HCT116 (cell line): ENCODE data around the gene GPHA2. TPM values are rescaled to one million over a fixed set of nuclear protein-coding genes. Genes with fewer than 3 reads are reported as not detected.

Source experiments
- ATAC-seq: fragments of 200-7000 bp; cut with Tn5 transposase; 2 replicates; pipeline ENCODE4 v1.9.1; 2020; ENCODE audit warnings: mild to moderate bottlenecking, moderate library complexity
- BruUV-seq: library from RNA; stranded (reverse); fragments of 400-500 nt; replicated peaks from 2 replicates; lab custom pipeline; 2021; lab: Mats Ljungman, UMichigan
- CTCF ChIA-PET: fragments of 300-600 bp; sonication (Branson Sonifier 250); formaldehyde crosslinking; loops from one replicate; lab custom pipeline; 2021; ENCODE audit warnings: antibody characterized with exemption; lab: Charles Lee
- POLR2A ChIA-PET: fragments of 300-600, 350-600 bp; sonication (Branson Sonifier 250); formaldehyde crosslinking; loops from one replicate; lab custom pipeline; 2021; ENCODE audit warnings: antibody characterized with exemption; lab: Charles Lee
- RAD21 ChIA-PET, 2 experiments: fragments of 300-600 bp; sonication (Branson Sonifier 250); formaldehyde crosslinking; loops; one replicate each; lab custom pipeline; 2023; ENCODE audit warnings: low total read pairs in 2 of 2; ENCODE audit not compliant: uncharacterized antibody in 2 of 2, unreplicated experiment in 2 of 2, low non-redundant PET in 1 of 2; lab: Charles Lee
- DNase-seq: peaks from one replicate; pipeline ENCODE4 v3.0.0-alpha.2; 2010; ENCODE audit warnings: low read depth, low spot score
- H2AFZ ChIP-seq: fragments of 200-600 bp; shearing (Covaris generic), sonication (generic); 2 replicates; pipeline ENCODE4 v1.6.1; 2017; ENCODE audit warnings: low read depth, mixed run types, mixed read lengths, antibody characterized with exemption, low read length; ENCODE audit not compliant: poor library complexity, severe bottlenecking
- H3K27ac ChIP-seq: 2 replicates; pipeline ENCODE4 v1.5.1; 2012; ENCODE audit warnings: low read depth, low read length
- H3K27me3 ChIP-seq: fragments of 200-600 bp; sonication (generic); 2 replicates; pipeline ENCODE4 v1.6.1; 2016; ENCODE audit warnings: mixed run types, low read length, mixed read lengths; ENCODE audit not compliant: insufficient read depth
- H3K36me3 ChIP-seq, 2 experiments: fragments of 200-500 bp in 1 of 2; fragments of 200-600 bp in 1 of 2; sonication (Bioruptor generic) in 1 of 2; sonication (generic) in 1 of 2; 2 replicates each; pipeline versions ENCODE4 v1.5.1 to v1.6.1; 2014 to 2016; ENCODE audit warnings: low read length in 2 of 2, inconsistent platforms in 1 of 2, mixed read lengths in 1 of 2, mixed run types in 1 of 2; ENCODE audit not compliant: insufficient read depth in 2 of 2, control insufficient read depth in 1 of 2
- H3K4me1 ChIP-seq, 2 experiments: fragments of 200-600 bp in 1 of 2; sonication (generic) in 1 of 2; 2 replicates each; pipeline versions ENCODE4 v1.5.1 to v1.6.1; 2012 to 2017; ENCODE audit warnings: low read length in 2 of 2, inconsistent platforms in 1 of 2, mild to moderate bottlenecking in 1 of 2, mixed read lengths in 1 of 2, mixed run types in 1 of 2, moderate library complexity in 1 of 2; ENCODE audit not compliant: insufficient read depth in 2 of 2, control insufficient read depth in 1 of 2
- H3K4me2 ChIP-seq: fragments of 200-600 bp; sonication (generic); 2 replicates; pipeline ENCODE4 v1.6.1; 2017; ENCODE audit warnings: mixed run types, low read length, mixed read lengths
- H3K4me3 ChIP-seq, 2 experiments: fragments of 200-600 bp in 1 of 2; sonication (generic) in 1 of 2; replicated peaks in 1 of 2; 2 replicates each; pipeline ENCODE4 v1.5.1; 2011 to 2016; ENCODE audit warnings: low read length in 2 of 2, control low read depth in 1 of 2, low read depth in 1 of 2, mild to moderate bottlenecking in 1 of 2, mixed read lengths in 1 of 2, mixed run types in 1 of 2
- H3K79me2 ChIP-seq: fragments of 200-600 bp; sonication (generic); 2 replicates; pipeline ENCODE4 v1.6.1; 2017; ENCODE audit warnings: mild to moderate bottlenecking, mixed run types, low read length, moderate library complexity, mixed read lengths; ENCODE audit not compliant: insufficient read depth
- H3K9ac ChIP-seq: fragments of 200-600 bp; sonication (generic); 2 replicates; pipeline ENCODE4 v1.6.1; 2016; ENCODE audit warnings: low read length, mixed read lengths
- H3K9me2 ChIP-seq: fragments of 200-600 bp; sonication (generic), shearing (Covaris generic); 2 replicates; pipeline ENCODE4 v1.6.1; 2017; ENCODE audit warnings: mixed run types, mild to moderate bottlenecking, moderate library complexity; ENCODE audit not compliant: insufficient read depth
- H3K9me3 ChIP-seq, 2 experiments: fragments of 200-500 bp in 1 of 2; fragments of 200-600 bp in 1 of 2; sonication (Bioruptor generic) in 1 of 2; sonication (generic) in 1 of 2; 2 replicates each; pipeline ENCODE4 v1.6.1; 2014 to 2017; ENCODE audit warnings: low read length in 2 of 2, mixed read lengths in 2 of 2, inconsistent platforms in 1 of 2, low read depth in 1 of 2, mild to moderate bottlenecking in 1 of 2, mixed run types in 1 of 2, moderate library complexity in 1 of 2; ENCODE audit not compliant: control insufficient read depth in 1 of 2, insufficient read depth in 1 of 2
- H4K20me1 ChIP-seq: fragments of 200-600 bp; sonication (generic), shearing (Covaris generic); 2 replicates; pipeline ENCODE4 v1.6.1; 2017; ENCODE audit warnings: mixed run types, mild to moderate bottlenecking, moderate library complexity; ENCODE audit not compliant: insufficient read depth
- CBX3 ChIP-seq: IDR thresholded peaks from 2 replicates; pipeline ENCODE4 v1.6.1; 2012; ENCODE audit warnings: low read depth
- CEBPB ChIP-seq: IDR thresholded peaks from 2 replicates; pipeline ENCODE4 v1.6.1; 2012; ENCODE audit warnings: low read depth
- EGR1 ChIP-seq: IDR thresholded peaks from 2 replicates; pipeline ENCODE4 v1.6.1; 2012; ENCODE audit warnings: low read depth
- ELF1 ChIP-seq: IDR thresholded peaks from 2 replicates; pipeline ENCODE4 v1.6.1; 2012; ENCODE audit warnings: low read depth, borderline replicate concordance
- EZH2 ChIP-seq: fragments of 200-600 bp; sonication (generic); IDR thresholded peaks from 2 replicates; pipeline ENCODE4 v1.6.1; 2017; ENCODE audit warnings: antibody characterized with exemption, mixed run types
- FOSL1 ChIP-seq: IDR thresholded peaks from 2 replicates; pipeline ENCODE4 v1.6.1; 2012; ENCODE audit warnings: low read depth
- JUND ChIP-seq: IDR thresholded peaks from 2 replicates; pipeline ENCODE4 v1.6.1; 2012
- POLR2A ChIP-seq: IDR thresholded peaks from 2 replicates; pipeline ENCODE4 v1.7.0; 2011; ENCODE audit warnings: borderline replicate concordance; ENCODE audit not compliant: insufficient read depth, insufficient read length; ENCODE audit errors: extremely low read depth
- POLR2AphosphoS5 ChIP-seq: IDR thresholded peaks from 2 replicates; pipeline ENCODE4 v1.6.1; 2011; ENCODE audit warnings: mild to moderate bottlenecking, low read depth, low read length, moderate library complexity
- RAD21 ChIP-seq: IDR thresholded peaks from 2 replicates; pipeline ENCODE4 v1.6.1; 2012; ENCODE audit warnings: low read depth, mild to moderate bottlenecking
- REST ChIP-seq: IDR thresholded peaks from 2 replicates; pipeline ENCODE4 v1.6.1; 2012; ENCODE audit warnings: low read depth
- SIN3A ChIP-seq: IDR thresholded peaks from 2 replicates; pipeline ENCODE4 v1.6.1; 2012; ENCODE audit warnings: low read depth
- SP1 ChIP-seq: IDR thresholded peaks from 2 replicates; pipeline ENCODE4 v1.6.1; 2012; ENCODE audit warnings: low read depth
- TCF7L2 ChIP-seq: IDR thresholded peaks from 2 replicates; pipeline ENCODE4 v1.7.0; 2011; ENCODE audit warnings: borderline replicate concordance, inconsistent platforms; ENCODE audit not compliant: insufficient read depth, insufficient read length; ENCODE audit errors: extremely low read depth
- YY1 ChIP-seq: IDR thresholded peaks from 2 replicates; pipeline ENCODE4 v1.6.1; 2011; ENCODE audit warnings: low read length, low read depth, moderate library complexity, mild to moderate bottlenecking; ENCODE audit not compliant: insufficient replicate concordance; ENCODE audit errors: extremely low read depth
- ZNF274 ChIP-seq: fragments of 200-500 bp; sonication (Bioruptor generic); IDR thresholded peaks from 2 replicates; pipeline ENCODE4 v1.6.1; 2014; ENCODE audit warnings: mild to moderate bottlenecking, low read depth, low read length, inconsistent platforms
- intact Hi-C: fragments of 100-400 bp; cut with micrococcal nuclease; formaldehyde crosslinking; loops from 2 replicates; pipeline ENCODE4 v1.10.0; 2022
- total RNA-seq: library from RNA; stranded (reverse); gene quantifications from one replicate; pipeline ENCODE4 v1.2.1, GENCODE V29; 2021; ENCODE audit not compliant: unreplicated experiment
- TF ChIP-seq, protein P1 (sequence below): IDR thresholded peaks from 2 replicates; pipeline ENCODE4 v1.6.1; 2012
- TF ChIP-seq, protein P2 (sequence below), 3 experiments: fragments of 200-600 bp in 1 of 3; sonication (generic) in 1 of 3; IDR thresholded peaks in 2 of 3; conservative IDR thresholded peaks in 1 of 3; 2 replicates each; pipeline ENCODE4 v1.5.1; 2012 to 2017; ENCODE audit warnings: low read depth in 2 of 3, low read length in 2 of 3, antibody characterized with exemption in 1 of 3, borderline replicate concordance in 1 of 3, control low read depth in 1 of 3, mild to moderate bottlenecking in 1 of 3, mixed read lengths in 1 of 3, mixed run types in 1 of 3, moderate library complexity in 1 of 3; ENCODE audit not compliant: insufficient read depth in 1 of 3
- TF ChIP-seq, protein P3 (sequence below): IDR thresholded peaks from 2 replicates; pipeline ENCODE4 v1.6.1; 2011; ENCODE audit warnings: mild to moderate bottlenecking, low read length, moderate library complexity; ENCODE audit not compliant: insufficient replicate concordance; ENCODE audit errors: extremely low read depth
- TF ChIP-seq, protein P4 (sequence below): IDR thresholded peaks from 2 replicates; pipeline ENCODE4 v1.6.1; 2012

Gene GPHA2
- total RNA-seq, 1 experiment from 2014 or later: not detected

DNA sequence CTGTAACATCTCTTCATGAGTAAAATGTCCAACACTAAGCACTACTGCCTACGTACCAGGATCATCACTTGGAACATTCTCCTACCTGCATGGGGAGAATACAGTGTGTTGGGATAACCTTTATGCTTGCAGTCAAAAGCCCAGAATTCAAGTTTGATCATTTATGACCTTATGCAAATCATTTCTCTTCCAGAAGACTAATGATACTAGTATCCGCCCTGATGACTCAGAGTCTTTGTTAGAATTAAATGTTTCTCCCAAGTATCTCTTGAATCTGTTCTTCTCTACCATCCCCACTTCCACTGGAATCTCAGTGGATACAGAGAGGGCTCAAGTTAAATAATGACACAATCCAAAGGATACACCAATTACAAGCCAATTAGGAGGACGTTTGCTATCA is 23.8 kb upstream of the GPHA2 start:
- DNase-seq: no peak
- H3K27ac ChIP-seq: no peak overlapping the region

More for the DNA sequence above, 23.8 kb upstream of the GPHA2 start:
- POLR2A ChIA-PET: no interaction called here
- Histone ChIP-seq H3K36me3 (no peaks in the 10 kb centered on the region), H3K4me3 (no peak overlapping the region), H3K27me3 (no peaks in the 10 kb centered on the region), H4K20me1 (no peaks in the 10 kb centered on the region), H3K4me2 (no peak overlapping the region), H3K9me2 (no peaks in the 10 kb centered on the region), H3K79me2 (no peaks in the 10 kb centered on the region), H3K4me1 (no peaks in the 10 kb centered on the region), H3K9ac (no peak overlapping the region), H3K9me3 (no peaks in the 10 kb centered on the region), H2AFZ (no peak overlapping the region)
- RAD21 ChIA-PET: no interaction called here
- ATAC-seq: no peak
- CTCF ChIA-PET: no interaction called here
- BruUV-seq: no TSS peak
- intact Hi-C loops: no loop called here
- TF ChIP-seq ELF1 (no peak), SIN3A (no peak), CBX3 (no peak), SP1 (no peak), CEBPB (no peak), RAD21 (no peak), YY1 (no peak), POLR2A (no peak), EZH2 (no peak), JUND (no peak), POLR2AphosphoS5 (no peak), TCF7L2 (no peak), REST (no peak), EGR1 (no peak), ZNF274 (no peak), FOSL1 (no peak)
- TF ChIP-seq, protein P1, sequence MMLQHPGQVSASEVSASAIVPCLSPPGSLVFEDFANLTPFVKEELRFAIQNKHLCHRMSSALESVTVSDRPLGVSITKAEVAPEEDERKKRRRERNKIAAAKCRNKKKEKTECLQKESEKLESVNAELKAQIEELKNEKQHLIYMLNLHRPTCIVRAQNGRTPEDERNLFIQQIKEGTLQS: no peak
- TF ChIP-seq, protein P2, sequence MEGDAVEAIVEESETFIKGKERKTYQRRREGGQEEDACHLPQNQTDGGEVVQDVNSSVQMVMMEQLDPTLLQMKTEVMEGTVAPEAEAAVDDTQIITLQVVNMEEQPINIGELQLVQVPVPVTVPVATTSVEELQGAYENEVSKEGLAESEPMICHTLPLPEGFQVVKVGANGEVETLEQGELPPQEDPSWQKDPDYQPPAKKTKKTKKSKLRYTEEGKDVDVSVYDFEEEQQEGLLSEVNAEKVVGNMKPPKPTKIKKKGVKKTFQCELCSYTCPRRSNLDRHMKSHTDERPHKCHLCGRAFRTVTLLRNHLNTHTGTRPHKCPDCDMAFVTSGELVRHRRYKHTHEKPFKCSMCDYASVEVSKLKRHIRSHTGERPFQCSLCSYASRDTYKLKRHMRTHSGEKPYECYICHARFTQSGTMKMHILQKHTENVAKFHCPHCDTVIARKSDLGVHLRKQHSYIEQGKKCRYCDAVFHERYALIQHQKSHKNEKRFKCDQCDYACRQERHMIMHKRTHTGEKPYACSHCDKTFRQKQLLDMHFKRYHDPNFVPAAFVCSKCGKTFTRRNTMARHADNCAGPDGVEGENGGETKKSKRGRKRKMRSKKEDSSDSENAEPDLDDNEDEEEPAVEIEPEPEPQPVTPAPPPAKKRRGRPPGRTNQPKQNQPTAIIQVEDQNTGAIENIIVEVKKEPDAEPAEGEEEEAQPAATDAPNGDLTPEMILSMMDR (IDR thresholded peaks at IDR 0.05 in 2 of 3, conservative IDR thresholded peaks at IDR 0.05 in 1 of 3; ENCODE audit: borderline replicate concordance in 1 of 3, insufficient read depth in 1 of 3, low read depth in 2 of 3, low read length in 2 of 3): no peak
- TF ChIP-seq, protein P3, sequence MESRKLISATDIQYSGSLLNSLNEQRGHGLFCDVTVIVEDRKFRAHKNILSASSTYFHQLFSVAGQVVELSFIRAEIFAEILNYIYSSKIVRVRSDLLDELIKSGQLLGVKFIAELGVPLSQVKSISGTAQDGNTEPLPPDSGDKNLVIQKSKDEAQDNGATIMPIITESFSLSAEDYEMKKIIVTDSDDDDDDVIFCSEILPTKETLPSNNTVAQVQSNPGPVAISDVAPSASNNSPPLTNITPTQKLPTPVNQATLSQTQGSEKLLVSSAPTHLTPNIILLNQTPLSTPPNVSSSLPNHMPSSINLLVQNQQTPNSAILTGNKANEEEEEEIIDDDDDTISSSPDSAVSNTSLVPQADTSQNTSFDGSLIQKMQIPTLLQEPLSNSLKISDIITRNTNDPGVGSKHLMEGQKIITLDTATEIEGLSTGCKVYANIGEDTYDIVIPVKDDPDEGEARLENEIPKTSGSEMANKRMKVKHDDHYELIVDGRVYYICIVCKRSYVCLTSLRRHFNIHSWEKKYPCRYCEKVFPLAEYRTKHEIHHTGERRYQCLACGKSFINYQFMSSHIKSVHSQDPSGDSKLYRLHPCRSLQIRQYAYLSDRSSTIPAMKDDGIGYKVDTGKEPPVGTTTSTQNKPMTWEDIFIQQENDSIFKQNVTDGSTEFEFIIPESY: no peak
- TF ChIP-seq, protein P4, sequence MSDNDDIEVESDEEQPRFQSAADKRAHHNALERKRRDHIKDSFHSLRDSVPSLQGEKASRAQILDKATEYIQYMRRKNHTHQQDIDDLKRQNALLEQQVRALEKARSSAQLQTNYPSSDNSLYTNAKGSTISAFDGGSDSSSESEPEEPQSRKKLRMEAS: no peak
